Stomach (tissue), 9 donors: Measurements from ENCODE around the gene SNTG2. TPM values are rescaled to one million over a fixed set of nuclear protein-coding genes. Genes with fewer than 3 reads are reported as not detected.

Source experiments
- DNase-seq, 2 donors: peaks; one replicate each; pipeline versions ENCODE4 v3.0.0 to v3.0.0-alpha.2; 2013 to 2019
- H3K27ac ChIP-seq, 5 donors: fragments of 200-600 bp in 4 of 5; sonication (generic) in 4 of 5; one replicate each; pipeline ENCODE4 v1.5.1; 2013 to 2019; ENCODE audit warnings: mild to moderate bottlenecking in 1 of 5, moderate library complexity in 1 of 5
- H3K27me3 ChIP-seq, 3 donors: fragments of 200-600 bp; sonication (generic); one replicate each; pipeline ENCODE4 v1.5.1; 2017 to 2019; ENCODE audit warnings: mixed run types in 1 of 3
- H3K36me3 ChIP-seq, 4 donors: fragments of 200-600 bp; sonication (generic); 1 replicate in 3 of 4; 2 replicates in 1 of 4; pipeline ENCODE4 v1.5.1; 2016 to 2019
- H3K4me1 ChIP-seq, 4 donors: fragments of 200-600 bp; sonication (generic); one replicate each; pipeline ENCODE4 v1.5.1; 2016 to 2019
- H3K4me3 ChIP-seq, 4 donors: fragments of 200-600 bp; sonication (generic) in 3 of 4; one replicate each; pipeline ENCODE4 v1.5.1; 2016 to 2019; ENCODE audit warnings: mild to moderate bottlenecking in 1 of 4
- H3K9me3 ChIP-seq, 4 donors: fragments of 200-600 bp; sonication (generic); one replicate each; pipeline ENCODE4 v1.5.1; 2016 to 2019
- EP300 ChIP-seq: sonication (generic); formaldehyde crosslinking; IDR thresholded peaks from one replicate; pipeline ENCODE4 v1.6.1; 2017; ENCODE audit warnings: antibody characterized with exemption
- POLR2A ChIP-seq, 4 donors: fragments of 450-650 bp; IDR thresholded peaks; one replicate each; pipeline ENCODE4 v1.6.1; 2016; ENCODE audit warnings: antibody characterized with exemption in 4 of 4, control low read depth in 2 of 4, mild to moderate bottlenecking in 1 of 4, moderate library complexity in 1 of 4
- POLR2AphosphoS5 ChIP-seq, 3 donors: sonication (generic); formaldehyde crosslinking; IDR thresholded peaks; one replicate each; pipeline ENCODE4 v1.6.1; 2016; ENCODE audit warnings: antibody characterized with exemption in 3 of 3
- WGBS, 5 donors: extraction: QIAGEN DNeasy Blood & Tissue Kit in 3 of 5; methylation state at CpG; one replicate each; pipeline versions ENCODE4 v1.1.5 to v1.1.7; 2013 to 2018; 5-methylcytosine and 5-hydroxymethylcytosine counted together
- intact Hi-C: fragments of 100-400 bp; cut with DNase I; formaldehyde crosslinking; loops from one replicate; pipeline ENCODE4 v1.15.1; 2023; ENCODE audit warnings: low total_unique reads
- polyA plus RNA-seq, 3 donors: library from polyadenylated mRNA; stranded (reverse); fragments of 200-250 nt; gene quantifications; one replicate each; pipeline ENCODE4 v1.2.3, GENCODE V29; 2013
- total RNA-seq, 5 donors: library from RNA; depleted of rRNA; stranded (reverse); fragments of >200 nt; gene quantifications; one replicate each; pipeline versions ENCODE4 v1.1.0 to v1.2.3, GENCODE V29; 2014 to 2016
- TF ChIP-seq, protein P1 (sequence below), 7 experiments: fragments of 450-650 bp in 4 of 7; fragments of 200-600 bp in 3 of 7; sonication (generic) in 3 of 7; IDR thresholded peaks; one replicate each; pipeline ENCODE4 v1.5.1; 2016 to 2019; ENCODE audit warnings: antibody characterized with exemption in 7 of 7, control low read depth in 2 of 7, mild to moderate bottlenecking in 1 of 7
- donor health status: healthy with polysubstance abuse.
- donor health status: Bipolar disorder and iron deficiency.
- donor health status: healthy.

SNTG2 gene
- total and polyA plus RNA-seq, 8 donors: 0.68 to 19.6 (median 5.3) TPM; not detected in 1

- no peak overlapping the region for H3K4me3 ChIP-seq
- no peaks in the 10 kb centered on the region for H3K27me3 ChIP-seq
- no peaks in the 10 kb centered on the region for H3K36me3 ChIP-seq
- intact Hi-C loops: no loop called here
- no peak for DNase-seq
- H3K9me3 ChIP-seq: peaks cover 0 to 9% (median 4%) of the 10 kb centered on the region in 4 donors
- 63 to 84% (median 70%) methylated on average over 3 of the region's 3 CpGs for WGBS, 5 donors
- TF ChIP-seq EP300 (no peak), POLR2A (IDR thresholded peaks at IDR 0.05) (no peak), POLR2AphosphoS5 (IDR thresholded peaks at IDR 0.05) (no peak)
- TF ChIP-seq, protein P1, sequence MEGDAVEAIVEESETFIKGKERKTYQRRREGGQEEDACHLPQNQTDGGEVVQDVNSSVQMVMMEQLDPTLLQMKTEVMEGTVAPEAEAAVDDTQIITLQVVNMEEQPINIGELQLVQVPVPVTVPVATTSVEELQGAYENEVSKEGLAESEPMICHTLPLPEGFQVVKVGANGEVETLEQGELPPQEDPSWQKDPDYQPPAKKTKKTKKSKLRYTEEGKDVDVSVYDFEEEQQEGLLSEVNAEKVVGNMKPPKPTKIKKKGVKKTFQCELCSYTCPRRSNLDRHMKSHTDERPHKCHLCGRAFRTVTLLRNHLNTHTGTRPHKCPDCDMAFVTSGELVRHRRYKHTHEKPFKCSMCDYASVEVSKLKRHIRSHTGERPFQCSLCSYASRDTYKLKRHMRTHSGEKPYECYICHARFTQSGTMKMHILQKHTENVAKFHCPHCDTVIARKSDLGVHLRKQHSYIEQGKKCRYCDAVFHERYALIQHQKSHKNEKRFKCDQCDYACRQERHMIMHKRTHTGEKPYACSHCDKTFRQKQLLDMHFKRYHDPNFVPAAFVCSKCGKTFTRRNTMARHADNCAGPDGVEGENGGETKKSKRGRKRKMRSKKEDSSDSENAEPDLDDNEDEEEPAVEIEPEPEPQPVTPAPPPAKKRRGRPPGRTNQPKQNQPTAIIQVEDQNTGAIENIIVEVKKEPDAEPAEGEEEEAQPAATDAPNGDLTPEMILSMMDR (IDR thresholded peaks at IDR 0.05): no peak
- no peak overlapping the region for H3K27ac ChIP-seq
- no peaks in the 10 kb centered on the region for H3K4me1 ChIP-seq
Observed at GRCh38 chr2:1187189-1187588, 236.5 kb downstream of the SNTG2 start.

- Histone ChIP-seq H3K4me1 (no peaks in the 10 kb centered on the region), H3K4me3 (no peak overlapping the region), H3K27ac (no peak overlapping the region), H3K36me3 (no peaks in the 10 kb centered on the region), H3K9me3 (peaks cover 3 to 18% (median 5%) of the 10 kb centered on the region in 4 donors), H3K27me3 (no peaks in the 10 kb centered on the region)
- 64 to 80% (median 77%) methylated on average over 5 of the region's 5 CpGs for WGBS, 5 donors
- TF ChIP-seq POLR2A (IDR thresholded peaks at IDR 0.05) (no peak), EP300 (no peak), POLR2AphosphoS5 (IDR thresholded peaks at IDR 0.05) (no peak)
- TF ChIP-seq, protein P1 (IDR thresholded peaks at IDR 0.05): no peak
- intact Hi-C loops: no loop called here
- no peak for DNase-seq
Observed at GRCh38 chr2:1192121-1192520, 241.5 kb downstream of the SNTG2 start.

GRCh38 chr2:1193801-1194200 lies 243.2 kb downstream of the SNTG2 start:
- TF ChIP-seq EP300: no peak
- Histone ChIP-seq H3K27me3 (no peaks in the 10 kb centered on the region), H3K27ac (no peak overlapping the region), H3K4me1 (no peaks in the 10 kb centered on the region), H3K4me3 (no peak overlapping the region), H3K9me3 (peaks cover 4 to 18% (median 8%) of the 10 kb centered on the region in 4 donors), H3K36me3 (no peaks in the 10 kb centered on the region)
- 49 to 85% (median 83%) methylated on average over 2 of the region's 2 CpGs for WGBS, 5 donors
- intact Hi-C loops: no loop called here
- DNase-seq: no peak

DNA sequence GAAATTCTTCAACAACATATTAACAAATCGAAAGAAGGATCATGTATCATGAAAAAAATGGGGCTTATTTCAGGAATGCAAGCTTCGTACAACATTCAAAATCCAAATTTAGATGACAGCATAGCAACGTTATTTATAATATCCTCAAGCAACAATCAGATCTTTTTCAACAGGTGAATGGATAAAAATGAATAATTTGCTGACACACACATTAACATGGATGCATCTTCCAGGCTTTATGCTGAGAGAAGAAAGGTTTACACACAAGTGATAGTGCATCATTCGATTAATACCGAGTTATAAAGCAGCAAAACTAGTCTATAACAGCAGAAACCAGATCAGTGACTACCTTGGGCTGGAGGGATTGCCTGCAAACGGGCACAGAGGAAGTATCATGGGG lies 253.1 kb downstream of the SNTG2 start:
- Histone ChIP-seq H3K4me1 (no peaks in the 10 kb centered on the region), H3K4me3 (no peak overlapping the region), H3K27ac (no peak overlapping the region), H3K9me3 (peaks cover 0 to 6% (median 2%) of the 10 kb centered on the region in 4 donors), H3K36me3 (no peaks in the 10 kb centered on the region), H3K27me3 (no peaks in the 10 kb centered on the region)
- intact Hi-C loops: no loop called here
- WGBS, 5 donors: 70 to 82% (median 80%) methylated on average over 6 of the region's 6 CpGs
- no peak for DNase-seq
- TF ChIP-seq EP300: no peak
- no peak for TF ChIP-seq POLR2AphosphoS5 (IDR thresholded peaks at IDR 0.05)
- TF ChIP-seq, protein P1 (IDR thresholded peaks at IDR 0.05): no peak
- TF ChIP-seq POLR2A (IDR thresholded peaks at IDR 0.05): no peak

- H3K36me3 ChIP-seq: no peaks in the 10 kb centered on the region
- no peak overlapping the region for H3K27ac ChIP-seq
- H3K27me3 ChIP-seq: no peaks in the 10 kb centered on the region
- WGBS, 5 donors: 76 to 87% (median 85%) methylated on average over 3 of the region's 3 CpGs
- H3K4me1 ChIP-seq: no peaks in the 10 kb centered on the region
- DNase-seq: no peak
- TF ChIP-seq POLR2AphosphoS5 (IDR thresholded peaks at IDR 0.05) (no peak), POLR2A (IDR thresholded peaks at IDR 0.05) (no peak), EP300 (no peak)
- TF ChIP-seq, protein P1 (IDR thresholded peaks at IDR 0.05): no peak
- peaks cover 0 to 4% (median 2%) of the 10 kb centered on the region in 4 donors for H3K9me3 ChIP-seq
- intact Hi-C loops: no loop called here
- H3K4me3 ChIP-seq: no peak overlapping the region
Observed at GRCh38 chr2:1205853-1206252, 255.2 kb downstream of the SNTG2 start.
